Naive B cell (primary cell): Measurements from ENCODE around the gene EIPR1. TPM values are rescaled to one million over a fixed set of nuclear protein-coding genes. Genes with fewer than 3 reads are reported as not detected.
A peak's percentile ranks its signal among the peaks of the same experiment; 100 is the strongest.

ENCODE experiments used
- ATAC-seq, 2 donors: fragments of 150-1000 bp; cut with Tn5 transposase; 2 replicates each; pipeline ENCODE4 v1.10.0; 2021; ENCODE audit warnings: low read depth in 2 of 2, mild to moderate bottlenecking in 2 of 2, moderate library complexity in 2 of 2
- DNase-seq: peaks from one replicate; pipeline ENCODE4 v3.0.0; 2022
- H3K27ac Mint-ChIP-seq, 6 donors: one replicate each; pipeline ENCODE4 v1.8.0; 2020 to 2022; ENCODE audit warnings: mild to moderate bottlenecking in 6 of 6, mixed read lengths in 6 of 6, moderate library complexity in 5 of 6, inconsistent platforms in 2 of 6
- H3K27me3 Mint-ChIP-seq, 3 donors: one replicate each; pipeline ENCODE4 v1.8.0; 2021 to 2022; ENCODE audit warnings: mixed read lengths in 3 of 3, mild to moderate bottlenecking in 1 of 3
- H3K36me3 Mint-ChIP-seq, 2 donors: one replicate each; pipeline ENCODE4 v1.8.0; 2020 to 2022; ENCODE audit warnings: mixed read lengths in 2 of 2, inconsistent platforms in 1 of 2, mild to moderate bottlenecking in 1 of 2
- H3K4me1 Mint-ChIP-seq, 3 donors: one replicate each; pipeline ENCODE4 v1.8.0; 2020 to 2022; ENCODE audit warnings: mixed read lengths in 3 of 3, inconsistent platforms in 1 of 3, mild to moderate bottlenecking in 1 of 3, moderate library complexity in 1 of 3
- H3K4me3 Mint-ChIP-seq, 8 donors: one replicate each; pipeline ENCODE4 v1.8.0; 2020 to 2022; ENCODE audit warnings: mild to moderate bottlenecking in 8 of 8, mixed read lengths in 8 of 8, moderate library complexity in 8 of 8, inconsistent platforms in 2 of 8
- H3K9me3 Mint-ChIP-seq, 7 donors: one replicate each; pipeline ENCODE4 v1.8.0; 2020 to 2022; ENCODE audit warnings: mixed read lengths in 7 of 7, mild to moderate bottlenecking in 5 of 7, inconsistent platforms in 2 of 7, moderate library complexity in 1 of 7
- polyA plus RNA-seq, 6 donors: library from polyadenylated mRNA; unstranded; fragments of 300-500 nt; fragmentation: Illumina TruSeq; gene quantifications; one replicate each; pipeline ENCODE4 v1.2.3, GENCODE V29; 2021; ENCODE audit warnings: low read depth in 6 of 6

The EIPR1 gene
- polyA plus RNA-seq, 6 donors from 2014 or later, result 35.7 to 53.9 (median 40.9) TPM

DNA sequence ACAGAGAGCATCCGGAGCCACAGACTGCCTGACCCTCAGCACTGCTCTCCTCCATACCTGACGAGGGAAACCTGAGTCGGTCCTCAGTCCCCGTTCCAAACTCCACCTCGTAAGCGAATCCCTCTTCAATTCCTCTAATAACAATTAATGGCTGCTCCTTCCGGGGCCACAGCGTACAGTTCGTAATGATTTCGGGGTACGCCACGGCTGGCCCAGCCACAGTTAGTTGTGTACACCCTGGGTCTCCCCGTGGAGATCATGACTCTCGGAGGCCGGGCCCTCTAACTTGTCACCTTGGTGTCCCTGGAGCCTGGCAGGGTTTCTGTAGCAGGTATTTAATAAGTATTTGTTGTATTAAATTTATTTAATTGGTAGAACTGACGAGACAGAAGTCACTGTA, 121.5 kb downstream of the EIPR1 start:
- no peaks in the 10 kb centered on the region for H3K9me3 Mint-ChIP-seq
- DNase-seq, result no peak
- peak overlapping the region in 3 of 8 donors; percentile 69 to 75 (median 70) for H3K4me3 Mint-ChIP-seq
- no peak for ATAC-seq
- H3K27me3 Mint-ChIP-seq, result no peaks in the 10 kb centered on the region
- peaks cover 0 to 3% of the 10 kb centered on the region in 2 donors for H3K36me3 Mint-ChIP-seq
- H3K27ac Mint-ChIP-seq, result peak overlapping the region in 5 of 6 donors; percentile 66 to 100 (median 93)
- H3K4me1 Mint-ChIP-seq, result peaks cover 40 to 61% (median 47%) of the 10 kb centered on the region in 3 donors

DNA sequence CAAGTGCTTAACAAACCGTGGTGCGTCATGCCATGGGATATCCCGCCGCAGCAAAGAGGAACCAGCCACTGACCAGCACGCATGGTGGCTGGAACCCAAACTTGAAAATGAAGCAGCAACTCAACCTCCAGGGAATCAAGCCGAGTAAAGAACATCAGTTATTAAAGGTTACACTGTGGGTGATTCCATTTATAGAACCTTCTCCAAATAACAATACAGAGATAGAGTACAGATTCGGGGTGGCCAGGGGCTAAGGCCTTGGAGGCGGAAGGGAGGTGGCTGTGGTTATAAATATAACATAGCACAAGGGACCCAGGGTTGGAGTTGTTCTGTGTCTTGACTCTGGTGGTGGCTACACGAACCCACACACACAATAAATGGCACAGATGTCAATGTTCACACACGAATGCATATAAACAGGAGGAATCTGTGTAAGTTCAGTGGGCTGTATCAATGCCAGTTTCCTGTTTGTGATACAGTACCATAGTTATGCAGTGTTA, 123.1 kb downstream of the EIPR1 start:
- peak overlapping the region; percentile 20 to 87 (median 78) for H3K4me3 Mint-ChIP-seq
- peaks cover 40 to 61% (median 47%) of the 10 kb centered on the region in 3 donors for H3K4me1 Mint-ChIP-seq
- no peaks in the 10 kb centered on the region for H3K27me3 Mint-ChIP-seq
- H3K27ac Mint-ChIP-seq, result peak overlapping the region; percentile 90 to 100 (median 92)
- peaks cover 0 to 4% (median 1%) of the 10 kb centered on the region in 7 donors for H3K9me3 Mint-ChIP-seq
- H3K36me3 Mint-ChIP-seq, result peaks cover 2 to 3% of the 10 kb centered on the region in 2 donors
- DNase-seq (no peak), ATAC-seq (peak; percentile 76 to 79)

- peak overlapping the region; percentile 90 to 100 (median 92) for H3K27ac Mint-ChIP-seq
- H3K4me1 Mint-ChIP-seq, result peaks cover 44 to 61% (median 47%) of the 10 kb centered on the region in 3 donors
- H3K4me3 Mint-ChIP-seq, result peak overlapping the region; percentile 20 to 87 (median 78)
- H3K27me3 Mint-ChIP-seq, result no peaks in the 10 kb centered on the region
- peaks cover 3 to 9% (median 6%) of the 10 kb centered on the region in 7 donors for H3K9me3 Mint-ChIP-seq
- ATAC-seq, result peak; percentile 77 to 79
- peak; percentile 65 for DNase-seq
- peaks cover 8% of the 10 kb centered on the region in 2 donors for H3K36me3 Mint-ChIP-seq
Measured at GRCh38 chr2:3253913-3254441, 123.6 kb downstream of the EIPR1 start.

DNA sequence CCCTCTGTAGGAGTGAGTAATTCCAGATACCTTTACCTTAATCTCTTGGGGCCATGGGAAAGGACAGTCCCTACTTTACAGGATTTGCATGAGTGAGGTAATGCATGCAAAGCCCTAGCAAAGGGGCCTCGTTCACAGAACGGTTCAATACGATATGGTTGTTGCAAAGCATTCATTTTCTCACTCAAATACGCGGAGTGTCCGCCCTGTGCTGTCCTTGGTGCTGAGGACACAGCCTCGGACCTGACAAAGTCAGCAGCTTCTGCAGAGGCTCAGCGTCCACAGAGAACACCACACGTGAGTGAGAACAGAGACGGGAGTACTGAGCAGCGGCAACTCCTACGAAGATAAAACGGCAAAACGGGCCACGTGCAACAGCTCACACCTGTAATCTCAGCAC, 125.7 kb downstream of the EIPR1 start:
- peak overlapping the region in 1 of 8 donors; percentile 75 for H3K4me3 Mint-ChIP-seq
- ATAC-seq, result no peak
- H3K27ac Mint-ChIP-seq, result peak overlapping the region in 1 of 6 donors; percentile 90
- no peaks in the 10 kb centered on the region for H3K27me3 Mint-ChIP-seq
- peaks cover 3 to 12% (median 10%) of the 10 kb centered on the region in 7 donors for H3K9me3 Mint-ChIP-seq
- H3K4me1 Mint-ChIP-seq, result peaks cover 34 to 52% (median 39%) of the 10 kb centered on the region in 3 donors
- peaks cover 8 to 12% of the 10 kb centered on the region in 2 donors for H3K36me3 Mint-ChIP-seq
- DNase-seq, result no peak

- DNase-seq (no peak), ATAC-seq (no peak)
- Mint-ChIP-seq H3K36me3 (peaks cover 12 to 13% of the 10 kb centered on the region in 2 donors), H3K4me1 (peaks cover 23 to 28% (median 26%) of the 10 kb centered on the region in 3 donors), H3K27me3 (no peaks in the 10 kb centered on the region), H3K27ac (no peak overlapping the region), H3K9me3 (peaks cover 3 to 12% (median 10%) of the 10 kb centered on the region in 7 donors), H3K4me3 (peak overlapping the region in 1 of 8 donors; percentile 44)
Measured at GRCh38 chr2:3249476-3249962, 128.1 kb downstream of the EIPR1 start.

- Mint-ChIP-seq H3K27me3 (no peaks in the 10 kb centered on the region), H3K9me3 (peaks cover 3 to 12% (median 10%) of the 10 kb centered on the region in 7 donors), H3K27ac (no peak overlapping the region), H3K36me3 (peaks cover 12 to 13% of the 10 kb centered on the region in 2 donors), H3K4me1 (peaks cover 20 to 25% (median 24%) of the 10 kb centered on the region in 3 donors), H3K4me3 (peak overlapping the region in 1 of 8 donors; percentile 3)
- no peak for ATAC-seq
- no peak for DNase-seq
Measured at GRCh38 chr2:3248754-3249475, 128.7 kb downstream of the EIPR1 start.

DNA sequence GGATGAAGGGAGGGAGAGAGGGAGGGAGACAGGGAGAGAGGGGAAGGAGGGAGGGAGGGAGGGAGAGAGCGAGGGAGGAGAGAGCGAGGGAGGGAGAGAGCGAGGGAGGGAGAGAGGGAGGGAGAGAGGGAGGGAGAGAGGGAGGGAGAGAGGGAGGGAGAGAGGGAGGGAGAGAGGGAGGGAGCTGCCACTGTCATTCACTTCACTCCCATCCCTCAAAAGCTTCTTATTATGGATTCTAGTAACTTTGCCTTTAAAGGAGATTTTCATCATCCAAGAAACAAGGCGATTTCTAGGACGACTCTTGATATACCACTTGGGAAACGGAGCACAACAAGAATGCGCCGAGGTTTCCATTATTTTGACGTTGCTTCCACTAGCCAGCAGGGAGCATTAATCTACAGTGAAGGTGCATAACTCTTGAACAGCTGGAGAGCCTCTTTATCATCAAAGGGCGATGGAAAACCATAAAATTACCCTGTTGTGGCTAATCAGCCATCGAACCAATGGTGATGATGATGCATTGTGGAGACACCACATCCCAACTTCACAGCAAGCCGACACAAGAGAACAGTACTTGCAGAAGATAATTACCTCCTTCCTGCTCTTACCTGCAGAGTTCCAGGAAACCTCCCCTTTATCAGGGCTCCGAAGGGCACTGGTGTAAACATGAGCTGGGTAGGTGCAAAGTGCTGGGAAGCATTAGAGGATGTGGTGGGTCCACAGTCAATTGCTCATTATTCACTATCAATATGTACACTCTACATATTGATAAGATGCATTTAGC, 130.5 kb downstream of the EIPR1 start:
- Mint-ChIP-seq H3K9me3 (peaks cover 3 to 12% (median 10%) of the 10 kb centered on the region in 7 donors), H3K4me1 (peaks cover 19 to 23% (median 20%) of the 10 kb centered on the region in 3 donors), H3K36me3 (peaks cover 12 to 13% of the 10 kb centered on the region in 2 donors), H3K27ac (no peak overlapping the region), H3K27me3 (no peaks in the 10 kb centered on the region), H3K4me3 (no peak overlapping the region)
- no peak for ATAC-seq
- no peak for DNase-seq

- DNase-seq, result no peak
- H3K27ac Mint-ChIP-seq, result peak overlapping the region in 1 of 6 donors; percentile 44
- peaks cover 3 to 12% (median 10%) of the 10 kb centered on the region in 7 donors for H3K9me3 Mint-ChIP-seq
- peaks cover 12 to 13% of the 10 kb centered on the region in 2 donors for H3K36me3 Mint-ChIP-seq
- H3K4me3 Mint-ChIP-seq, result no peak overlapping the region
- no peaks in the 10 kb centered on the region for H3K27me3 Mint-ChIP-seq
- ATAC-seq, result no peak
- H3K4me1 Mint-ChIP-seq, result peaks cover 20 to 23% (median 22%) of the 10 kb centered on the region in 3 donors
Measured at GRCh38 chr2:3246406-3246805, 131.2 kb downstream of the EIPR1 start.

DNA sequence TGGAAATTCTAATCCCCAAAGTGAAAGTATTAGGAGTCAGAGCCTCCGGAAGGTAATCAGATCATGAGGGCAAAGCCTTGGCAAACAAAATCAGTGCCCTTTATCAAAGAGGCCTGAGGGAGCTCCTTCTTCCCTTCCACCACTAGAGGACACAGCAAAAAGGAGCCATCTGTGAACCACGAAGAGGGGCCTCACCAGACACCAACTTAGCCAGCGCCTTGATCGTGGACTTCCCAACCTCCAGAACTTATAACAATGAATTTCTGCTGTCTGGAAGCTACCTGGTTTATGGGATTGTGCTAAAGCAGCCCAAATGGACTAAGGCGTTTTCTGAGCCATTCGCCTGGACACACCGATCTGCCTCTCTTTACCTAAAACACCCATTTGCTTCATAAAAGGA, 133.1 kb downstream of the EIPR1 start:
- H3K4me3 Mint-ChIP-seq, result no peak overlapping the region
- peaks cover 19 to 23% (median 22%) of the 10 kb centered on the region in 3 donors for H3K4me1 Mint-ChIP-seq
- H3K27ac Mint-ChIP-seq, result no peak overlapping the region
- no peak for ATAC-seq
- no peaks in the 10 kb centered on the region for H3K27me3 Mint-ChIP-seq
- peaks cover 3 to 10% (median 8%) of the 10 kb centered on the region in 7 donors for H3K9me3 Mint-ChIP-seq
- DNase-seq, result no peak
- peaks cover 10 to 13% of the 10 kb centered on the region in 2 donors for H3K36me3 Mint-ChIP-seq

DNA sequence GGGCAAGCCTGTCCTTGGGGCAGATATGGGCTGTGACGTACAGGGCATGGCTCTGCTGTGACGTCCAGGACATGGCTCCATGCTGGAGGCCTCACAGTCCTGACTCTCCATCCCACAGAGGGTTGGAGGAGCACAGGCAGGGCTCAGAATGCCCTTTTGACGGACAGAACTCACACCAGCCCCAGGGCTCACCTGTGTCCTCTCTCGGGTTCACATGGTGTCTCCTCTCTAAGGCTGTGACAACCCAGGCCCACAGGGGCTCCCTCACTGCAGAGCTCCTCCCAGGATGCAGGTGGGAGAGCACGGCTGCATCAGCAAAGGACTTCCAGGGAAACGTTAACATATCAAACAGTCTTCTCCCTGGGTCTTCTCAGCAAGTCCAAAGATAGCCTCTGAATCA, 133.8 kb downstream of the EIPR1 start:
- ATAC-seq (no peak), DNase-seq (no peak)
- Mint-ChIP-seq H3K36me3 (peaks cover 3 to 6% of the 10 kb centered on the region in 2 donors), H3K27me3 (no peaks in the 10 kb centered on the region), H3K4me1 (peaks cover 19 to 22% (median 19%) of the 10 kb centered on the region in 3 donors), H3K27ac (peak overlapping the region in 1 of 6 donors; percentile 89), H3K9me3 (peaks cover 0 to 3% (median 2%) of the 10 kb centered on the region in 7 donors), H3K4me3 (no peak overlapping the region)

GRCh38 chr2:3242747-3243369, 134.8 kb downstream of the EIPR1 start:
- ATAC-seq (peak; percentile 94 to 95), DNase-seq (peak; percentile 51)
- H3K27ac Mint-ChIP-seq, result peak overlapping the region in 5 of 6 donors; percentile 73 to 94 (median 81)
- peaks cover 17 to 25% (median 22%) of the 10 kb centered on the region in 3 donors for H3K4me1 Mint-ChIP-seq
- no peaks in the 10 kb centered on the region for H3K27me3 Mint-ChIP-seq
- H3K9me3 Mint-ChIP-seq, result no peaks in the 10 kb centered on the region
- H3K4me3 Mint-ChIP-seq, result peak overlapping the region; percentile 23 to 84 (median 49)
- peaks cover 5 to 7% of the 10 kb centered on the region in 2 donors for H3K36me3 Mint-ChIP-seq

- H3K4me1 Mint-ChIP-seq, result peaks cover 18 to 26% (median 25%) of the 10 kb centered on the region in 3 donors
- no peaks in the 10 kb centered on the region for H3K27me3 Mint-ChIP-seq
- DNase-seq (no peak), ATAC-seq (peak; percentile 13 to 22)
- H3K4me3 Mint-ChIP-seq, result peak overlapping the region; percentile 18 to 84 (median 42)
- peaks cover 5 to 7% of the 10 kb centered on the region in 2 donors for H3K36me3 Mint-ChIP-seq
- peak overlapping the region in 5 of 6 donors; percentile 44 to 94 (median 79) for H3K27ac Mint-ChIP-seq
- H3K9me3 Mint-ChIP-seq, result no peaks in the 10 kb centered on the region
Measured at GRCh38 chr2:3241971-3242746, 135.5 kb downstream of the EIPR1 start.
